Measurements from ENCODE around the gene STRN4. TPM values are rescaled to one million over a fixed set of nuclear protein-coding genes. Genes with fewer than 3 reads are reported as not detected.

STRN4 gene
- total RNA-seq, 1 donor from 2014 or later = 151 TPM

- Histone ChIP-seq H3K27ac (no peak overlapping the region), H3K36me3 (peaks cover 93 to 96% of the 10 kb centered on the region in 2 donors), H3K9me3 (no peaks in the 10 kb centered on the region), H3K4me1 (no peaks in the 10 kb centered on the region), H3K4me3 (no peak overlapping the region), H3K27me3 (no peaks in the 10 kb centered on the region)
- TF ChIP-seq, protein P1, sequence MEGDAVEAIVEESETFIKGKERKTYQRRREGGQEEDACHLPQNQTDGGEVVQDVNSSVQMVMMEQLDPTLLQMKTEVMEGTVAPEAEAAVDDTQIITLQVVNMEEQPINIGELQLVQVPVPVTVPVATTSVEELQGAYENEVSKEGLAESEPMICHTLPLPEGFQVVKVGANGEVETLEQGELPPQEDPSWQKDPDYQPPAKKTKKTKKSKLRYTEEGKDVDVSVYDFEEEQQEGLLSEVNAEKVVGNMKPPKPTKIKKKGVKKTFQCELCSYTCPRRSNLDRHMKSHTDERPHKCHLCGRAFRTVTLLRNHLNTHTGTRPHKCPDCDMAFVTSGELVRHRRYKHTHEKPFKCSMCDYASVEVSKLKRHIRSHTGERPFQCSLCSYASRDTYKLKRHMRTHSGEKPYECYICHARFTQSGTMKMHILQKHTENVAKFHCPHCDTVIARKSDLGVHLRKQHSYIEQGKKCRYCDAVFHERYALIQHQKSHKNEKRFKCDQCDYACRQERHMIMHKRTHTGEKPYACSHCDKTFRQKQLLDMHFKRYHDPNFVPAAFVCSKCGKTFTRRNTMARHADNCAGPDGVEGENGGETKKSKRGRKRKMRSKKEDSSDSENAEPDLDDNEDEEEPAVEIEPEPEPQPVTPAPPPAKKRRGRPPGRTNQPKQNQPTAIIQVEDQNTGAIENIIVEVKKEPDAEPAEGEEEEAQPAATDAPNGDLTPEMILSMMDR (IDR thresholded peaks at IDR 0.05) = no peak
- intact Hi-C loops (cut with DNase I) = no loop called here
- no peak for DNase-seq (ENCODE audit: low spot score in 2 of 2)
Measured at GRCh38 chr19:46724468-46724867, 21.8 kb downstream of the STRN4 start.

DNA sequence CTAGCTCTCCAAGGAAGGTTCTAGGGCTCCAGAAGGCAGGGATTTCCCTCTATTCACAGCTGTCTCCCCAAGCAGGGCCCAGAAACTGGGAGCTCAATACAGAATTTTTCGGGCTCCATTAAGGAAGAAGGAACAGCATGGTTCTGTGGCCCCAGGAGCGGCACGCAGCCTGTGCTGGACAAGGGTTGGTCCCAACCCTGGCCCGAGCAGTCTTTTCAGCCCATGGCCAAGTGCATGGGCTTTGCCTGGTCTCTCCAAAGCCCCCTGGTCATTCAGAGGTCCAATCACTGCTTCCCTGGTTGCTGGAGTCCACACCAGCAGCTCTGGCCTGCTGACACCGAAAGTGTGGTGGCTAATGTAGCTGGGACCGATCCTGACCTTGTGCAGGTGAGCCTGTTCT is 22.8 kb downstream of the STRN4 start:
- Histone ChIP-seq H3K4me1 (no peaks in the 10 kb centered on the region), H3K4me3 (no peak overlapping the region), H3K27me3 (no peaks in the 10 kb centered on the region), H3K9me3 (no peaks in the 10 kb centered on the region), H3K36me3 (peaks cover 83 to 86% of the 10 kb centered on the region in 2 donors), H3K27ac (no peak overlapping the region)
- TF ChIP-seq, protein P1 (IDR thresholded peaks at IDR 0.05) = no peak
- intact Hi-C loops (cut with DNase I) = no loop called here
- no peak for DNase-seq (ENCODE audit: low spot score in 2 of 2)

DNA sequence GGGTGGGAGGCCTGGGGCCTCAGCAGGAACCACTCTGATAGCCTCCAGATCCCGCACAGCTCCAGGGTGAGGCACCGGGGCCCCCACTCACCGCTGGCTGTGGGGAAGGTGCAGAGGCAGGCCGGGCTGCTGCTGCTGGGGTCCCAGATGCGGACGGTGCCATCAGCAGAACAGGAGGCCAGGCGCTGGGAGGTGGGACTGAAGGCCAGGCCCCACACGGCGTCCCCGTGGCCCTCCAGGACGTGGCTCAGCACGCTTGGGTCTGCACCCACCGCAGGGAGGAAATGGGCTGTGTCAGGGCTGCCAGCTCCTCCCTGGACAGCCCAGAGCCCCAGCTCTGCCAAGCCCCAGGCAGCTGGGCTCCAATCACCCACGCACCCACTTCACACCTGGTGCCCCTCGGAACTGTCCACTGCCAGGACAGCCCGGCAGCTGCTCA is 23.2 kb downstream of the STRN4 start:
- DNase-seq (ENCODE audit: low spot score in 2 of 2) = no peak
- peaks cover 79 to 82% of the 10 kb centered on the region in 2 donors for H3K36me3 ChIP-seq
- no peak overlapping the region for H3K4me3 ChIP-seq
- no peaks in the 10 kb centered on the region for H3K27me3 ChIP-seq
- no peak overlapping the region for H3K27ac ChIP-seq
- H3K4me1 ChIP-seq = no peaks in the 10 kb centered on the region
- intact Hi-C loops (cut with DNase I) = no loop called here
- no peaks in the 10 kb centered on the region for H3K9me3 ChIP-seq
- TF ChIP-seq, protein P1 (IDR thresholded peaks at IDR 0.05) = no peak

- TF ChIP-seq, protein P1 (IDR thresholded peaks at IDR 0.05) = no peak
- intact Hi-C loops (cut with DNase I) = no loop called here
- DNase-seq (ENCODE audit: low spot score in 2 of 2) = no peak
Measured at GRCh38 chr19:46722421-46723022, 23.7 kb downstream of the STRN4 start.

GRCh38 chr19:46722004-46722380 is 24.3 kb downstream of the STRN4 start:
- no peaks in the 10 kb centered on the region for H3K27me3 ChIP-seq
- H3K27ac ChIP-seq = no peak overlapping the region
- no peak overlapping the region for H3K4me3 ChIP-seq
- H3K4me1 ChIP-seq = peaks cover 0 to 7% of the 10 kb centered on the region in 2 donors
- H3K9me3 ChIP-seq = no peaks in the 10 kb centered on the region
- no peak for DNase-seq (ENCODE audit: low spot score in 2 of 2)
- peaks cover 68 to 71% of the 10 kb centered on the region in 2 donors for H3K36me3 ChIP-seq
- intact Hi-C loops (cut with DNase I) = no loop called here
- TF ChIP-seq, protein P1 (IDR thresholded peaks at IDR 0.05) = no peak

More at GRCh38 chr19:46722421-46723022, 23.7 kb downstream of the STRN4 start:
- peaks cover 0 to 5% of the 10 kb centered on the region in 2 donors for H3K4me1 ChIP-seq
- H3K4me3 ChIP-seq = no peak overlapping the region
- peaks cover 74 to 77% of the 10 kb centered on the region in 2 donors for H3K36me3 ChIP-seq
- H3K9me3 ChIP-seq = no peaks in the 10 kb centered on the region
- no peaks in the 10 kb centered on the region for H3K27me3 ChIP-seq
- H3K27ac ChIP-seq = no peak overlapping the region
